Measurements from ENCODE around the gene NAGS. TPM values are rescaled to one million over a fixed set of nuclear protein-coding genes. Genes with fewer than 3 reads are reported as not detected.

The NAGS gene
- total and polyA plus RNA-seq, 4 experiments from 2014 or later: 0.45 to 3.2 (median 2.2) TPM

Other genes with a start within 250 kb of the NAGS start
- gene SOST, start 245.8 kb upstream of the NAGS start, total RNA-seq: not detected
- not detected for gene SOST, start 245.8 kb upstream of the NAGS start, polyA plus RNA-seq
- gene DUSP3, start 225.6 kb upstream of the NAGS start, total RNA-seq: 10 to 100 TPM; 10.3 to 13.1 TPM
- 1 to 10 TPM; 5.8 to 7.9 TPM for gene DUSP3, start 225.6 kb upstream of the NAGS start, polyA plus RNA-seq
- not detected for gene CFAP97D1, start 224.2 kb upstream of the NAGS start, total RNA-seq
- not detected for gene CFAP97D1, start 224.2 kb upstream of the NAGS start, polyA plus RNA-seq
- gene MPP3, start 171.5 kb upstream of the NAGS start, total RNA-seq: under 1 TPM in 1 of 2 experiments, not detected in 1; 0.32 TPM
- gene MPP3, start 171.5 kb upstream of the NAGS start, polyA plus RNA-seq: under 1 TPM in 1 of 2 donors, not detected in 1; 0.30 TPM
- gene CD300LG, start 157.4 kb upstream of the NAGS start, total RNA-seq: not detected
- not detected for gene CD300LG, start 157.4 kb upstream of the NAGS start, polyA plus RNA-seq
- 1 to 10 TPM; 2.1 to 3.0 TPM for gene MPP2, start 97.1 kb upstream of the NAGS start, total RNA-seq
- 1 to 10 TPM in 1 of 2 donors, under 1 TPM in 1; 0.10 to 1.0 TPM for gene MPP2, start 97.1 kb upstream of the NAGS start, polyA plus RNA-seq
- not detected for gene PPY, start 62.1 kb upstream of the NAGS start, total RNA-seq
- gene PPY, start 62.1 kb upstream of the NAGS start, polyA plus RNA-seq: not detected
- not detected for gene PYY, start 50.7 kb upstream of the NAGS start, total RNA-seq
- gene PYY, start 50.7 kb upstream of the NAGS start, polyA plus RNA-seq: not detected
- gene TMEM101, start 10.3 kb downstream of the NAGS start, total RNA-seq: 10 to 100 TPM; 27.3 to 30.0 TPM
- 10 to 100 TPM; 22.7 to 33.6 TPM for gene TMEM101, start 10.3 kb downstream of the NAGS start, polyA plus RNA-seq
- 10 to 100 TPM; 35.3 to 37.4 TPM for gene LSM12, start 62.0 kb downstream of the NAGS start, total RNA-seq
- gene LSM12, start 62.0 kb downstream of the NAGS start, polyA plus RNA-seq: 10 to 100 TPM; 55.6 to 74.0 TPM
- gene G6PC3, start 66.1 kb downstream of the NAGS start, total RNA-seq: 10 to 100 TPM; 10.6 to 11.8 TPM
- gene G6PC3, start 66.1 kb downstream of the NAGS start, polyA plus RNA-seq: 10 to 100 TPM; 15.6 to 17.9 TPM
- 10 to 100 TPM; 71.4 to 74.2 TPM for gene HDAC5, start 119.0 kb downstream of the NAGS start, total RNA-seq
- 10 to 100 TPM; 12.8 to 34.2 TPM for gene HDAC5, start 119.0 kb downstream of the NAGS start, polyA plus RNA-seq
- under 1 TPM; 0.36 to 0.64 TPM for gene HROB, start 137.3 kb downstream of the NAGS start, total RNA-seq
- under 1 TPM; 0.25 to 0.43 TPM for gene HROB, start 137.3 kb downstream of the NAGS start, polyA plus RNA-seq
- gene ASB16, start 166.1 kb downstream of the NAGS start, total RNA-seq: not detected
- under 1 TPM in 1 of 2 donors, not detected in 1; 0.14 TPM for gene ASB16, start 166.1 kb downstream of the NAGS start, polyA plus RNA-seq
- gene TMUB2, start 182.3 kb downstream of the NAGS start, total RNA-seq: 10 to 100 TPM; 45.4 to 47.9 TPM
- 10 to 100 TPM; 35.3 TPM for gene TMUB2, start 182.3 kb downstream of the NAGS start, polyA plus RNA-seq
- 100 to 1,000 TPM; 123 to 128 TPM for gene ATXN7L3, start 195.3 kb downstream of the NAGS start, total RNA-seq
- gene ATXN7L3, start 195.3 kb downstream of the NAGS start, polyA plus RNA-seq: 10 to 100 TPM in 1 of 2 donors, 1 to 10 TPM in 1; 5.8 to 17.7 TPM
- 100 to 1,000 TPM; 245 to 264 TPM for gene UBTF, start 215.1 kb downstream of the NAGS start, total RNA-seq
- gene UBTF, start 215.1 kb downstream of the NAGS start, polyA plus RNA-seq: 10 to 100 TPM; 12.2 to 69.7 TPM